Measurements from ENCODE around the gene MAPK1.

- TF ChIP-seq CTCF (IDR thresholded peaks at IDR 0.05; ENCODE audit: low read length) (no peak), EZH2phosphoT487 (IDR thresholded peaks at IDR 0.05; ENCODE audit: low read length) (no peak), EZH2 (optimal IDR thresholded peaks at IDR 0.05; ENCODE audit: low read depth, low read length) (no peak)
Measured at GRCh38 chr22:21711851-21712250, 155.6 kb downstream of the MAPK1 start.

All from MM.1S (cell line).